OCI-LY1 (cell line): ENCODE results near the gene MROH7.

Source experiments
- H2AFZ ChIP-seq: fragments of 200-600 bp; sonication (generic), shearing (Covaris generic); 2 replicates; pipeline ENCODE4 v1.6.0; 2014; ENCODE audit warnings: antibody characterized with exemption, mild to moderate bottlenecking, low read length
- H3F3A ChIP-seq: fragments of 200-600 bp; sonication (generic), shearing (Covaris generic); 2 replicates; pipeline ENCODE4 v1.6.0; 2014; ENCODE audit warnings: mild to moderate bottlenecking, antibody characterized with exemption, low read length, moderate library complexity; ENCODE audit not compliant: insufficient read depth
- H3K27ac ChIP-seq: fragments of 200-600 bp; sonication (generic); 2 replicates; pipeline ENCODE4 v1.5.1; 2014; ENCODE audit warnings: low read length, mixed run types, mild to moderate bottlenecking, low read depth; ENCODE audit not compliant: poor library complexity, severe bottlenecking
- H3K27me3 ChIP-seq: fragments of 200-600 bp; sonication (generic); 2 replicates; pipeline ENCODE4 v1.6.0; 2014; ENCODE audit warnings: antibody characterized with exemption, mild to moderate bottlenecking, low read length, moderate library complexity; ENCODE audit not compliant: insufficient read depth
- H3K36me3 ChIP-seq: fragments of 200-600 bp; sonication (generic); 2 replicates; pipeline ENCODE4 v1.6.1; 2014; ENCODE audit warnings: mild to moderate bottlenecking, antibody characterized with exemption, low read length, moderate library complexity, mixed read lengths; ENCODE audit not compliant: insufficient read depth
- H3K4me1 ChIP-seq: fragments of 200-600 bp; sonication (generic); 2 replicates; pipeline ENCODE4 v1.5.1; 2014; ENCODE audit warnings: mild to moderate bottlenecking, low read length, moderate library complexity; ENCODE audit not compliant: insufficient read depth, severe bottlenecking
- H3K4me2 ChIP-seq: fragments of 200-600 bp; sonication (generic), shearing (Covaris generic); 2 replicates; pipeline ENCODE4 v1.6.1; 2014; ENCODE audit warnings: low read length
- H3K4me3 ChIP-seq: fragments of 200-600 bp; sonication (generic); 2 replicates; pipeline ENCODE4 v1.5.1; 2014; ENCODE audit warnings: low read length, low read depth, mild to moderate bottlenecking, mixed read lengths; ENCODE audit not compliant: poor library complexity, severe bottlenecking
- H3K79me2 ChIP-seq: fragments of 200-600 bp; shearing (Covaris generic); 2 replicates; pipeline ENCODE4 v1.6.1; 2016; ENCODE audit warnings: mixed run types, low read length, mixed read lengths; ENCODE audit not compliant: insufficient read depth
- H3K9ac ChIP-seq: fragments of 200-600 bp; sonication (generic), shearing (Covaris generic); 2 replicates; pipeline ENCODE4 v1.6.1; 2014; ENCODE audit warnings: mild to moderate bottlenecking, low read length, mixed read lengths
- H3K9me2 ChIP-seq: fragments of 200-600 bp; sonication (generic), shearing (Covaris generic); 2 replicates; pipeline ENCODE4 v1.6.1; 2014; ENCODE audit warnings: low read depth, mild to moderate bottlenecking, low read length, mixed read lengths
- H3K9me3 ChIP-seq: fragments of 200-600 bp; shearing (Covaris generic); 2 replicates; pipeline ENCODE4 v1.6.1; 2014; ENCODE audit warnings: low read length, mixed read lengths
- H4K20me1 ChIP-seq: fragments of 200-600 bp; sonication (generic), shearing (Covaris generic); 2 replicates; pipeline ENCODE4 v1.6.0; 2016; ENCODE audit warnings: mild to moderate bottlenecking, low read length; ENCODE audit not compliant: insufficient read depth
- EZH2 ChIP-seq: fragments of 200-600 bp; sonication (generic), shearing (Covaris generic); IDR thresholded peaks from 2 replicates; pipeline ENCODE4 v1.8.0; 2017; ENCODE audit warnings: borderline replicate concordance, mixed run types, mild to moderate bottlenecking, antibody characterized with exemption, low read length, moderate library complexity, mixed read lengths
- TF ChIP-seq, protein P1 (sequence below): fragments of 200-600 bp; sonication (generic), shearing (Covaris generic); IDR thresholded peaks from 2 replicates; pipeline ENCODE4 v1.5.1; 2017; ENCODE audit warnings: mild to moderate bottlenecking, antibody characterized with exemption, low read length, moderate library complexity, mixed read lengths

Gene MROH7

DNA sequence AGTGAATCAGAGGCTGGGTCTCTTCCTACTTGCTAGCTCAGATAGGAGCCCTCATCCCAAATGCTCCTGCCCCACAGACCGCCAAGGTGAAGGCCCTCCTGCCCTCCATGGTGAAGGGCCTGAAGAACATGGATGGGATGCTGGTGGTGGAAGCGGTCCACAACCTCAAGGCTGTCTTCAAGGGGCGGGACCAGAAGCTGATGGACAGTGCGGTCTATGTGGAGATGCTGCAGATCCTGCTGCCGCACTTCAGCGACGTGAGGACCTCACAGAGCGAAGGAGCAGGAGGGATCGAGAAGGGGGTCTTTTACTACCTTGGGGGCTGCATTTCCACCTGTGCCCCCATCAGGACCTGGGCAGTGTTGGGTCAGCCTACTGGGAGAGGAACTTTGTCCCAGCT, 59.5 kb downstream of the MROH7 start:
- Histone ChIP-seq H3F3A (no peaks in the 10 kb centered on the region), H3K4me1 (no peaks in the 10 kb centered on the region), H3K9me2 (no peaks in the 10 kb centered on the region), H3K9ac (no peak overlapping the region), H2AFZ (no peak overlapping the region), H3K9me3 (no peaks in the 10 kb centered on the region), H4K20me1 (no peaks in the 10 kb centered on the region), H3K4me3 (no peak overlapping the region), H3K4me2 (no peak overlapping the region), H3K27me3 (no peaks in the 10 kb centered on the region), H3K79me2 (no peaks in the 10 kb centered on the region), H3K27ac (no peak overlapping the region), H3K36me3 (no peaks in the 10 kb centered on the region)
- TF ChIP-seq EZH2: no peak
- TF ChIP-seq, protein P1, sequence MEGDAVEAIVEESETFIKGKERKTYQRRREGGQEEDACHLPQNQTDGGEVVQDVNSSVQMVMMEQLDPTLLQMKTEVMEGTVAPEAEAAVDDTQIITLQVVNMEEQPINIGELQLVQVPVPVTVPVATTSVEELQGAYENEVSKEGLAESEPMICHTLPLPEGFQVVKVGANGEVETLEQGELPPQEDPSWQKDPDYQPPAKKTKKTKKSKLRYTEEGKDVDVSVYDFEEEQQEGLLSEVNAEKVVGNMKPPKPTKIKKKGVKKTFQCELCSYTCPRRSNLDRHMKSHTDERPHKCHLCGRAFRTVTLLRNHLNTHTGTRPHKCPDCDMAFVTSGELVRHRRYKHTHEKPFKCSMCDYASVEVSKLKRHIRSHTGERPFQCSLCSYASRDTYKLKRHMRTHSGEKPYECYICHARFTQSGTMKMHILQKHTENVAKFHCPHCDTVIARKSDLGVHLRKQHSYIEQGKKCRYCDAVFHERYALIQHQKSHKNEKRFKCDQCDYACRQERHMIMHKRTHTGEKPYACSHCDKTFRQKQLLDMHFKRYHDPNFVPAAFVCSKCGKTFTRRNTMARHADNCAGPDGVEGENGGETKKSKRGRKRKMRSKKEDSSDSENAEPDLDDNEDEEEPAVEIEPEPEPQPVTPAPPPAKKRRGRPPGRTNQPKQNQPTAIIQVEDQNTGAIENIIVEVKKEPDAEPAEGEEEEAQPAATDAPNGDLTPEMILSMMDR: no peak

DNA sequence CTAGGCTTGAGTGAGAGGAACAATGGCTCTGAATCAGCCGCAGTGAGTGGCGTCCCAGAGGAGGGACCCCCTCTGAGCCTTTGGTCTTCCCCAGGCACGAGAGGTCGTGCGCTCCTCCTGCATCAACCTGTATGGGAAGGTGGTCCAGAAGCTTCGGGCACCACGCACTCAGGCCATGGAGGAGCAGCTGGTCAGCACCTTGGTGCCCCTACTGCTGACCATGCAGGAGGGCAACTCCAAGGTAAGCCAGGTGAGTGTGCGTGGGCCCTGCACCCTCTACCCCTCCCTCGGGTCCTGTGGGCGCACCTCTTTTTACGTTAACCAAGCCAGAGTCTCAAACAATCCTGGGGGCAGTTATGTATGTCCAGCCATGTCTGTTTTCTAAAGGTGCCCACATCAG, 60.4 kb downstream of the MROH7 start:
- Histone ChIP-seq H3K9me3 (no peaks in the 10 kb centered on the region), H2AFZ (no peak overlapping the region), H3K27me3 (no peaks in the 10 kb centered on the region), H3K27ac (no peak overlapping the region), H3K9me2 (no peaks in the 10 kb centered on the region), H3K36me3 (no peaks in the 10 kb centered on the region), H3K79me2 (no peaks in the 10 kb centered on the region), H3K9ac (no peak overlapping the region), H3K4me3 (no peak overlapping the region), H4K20me1 (no peaks in the 10 kb centered on the region), H3K4me2 (no peak overlapping the region), H3F3A (no peaks in the 10 kb centered on the region), H3K4me1 (no peaks in the 10 kb centered on the region)
- TF ChIP-seq, protein P1: no peak
- TF ChIP-seq EZH2: no peak

DNA sequence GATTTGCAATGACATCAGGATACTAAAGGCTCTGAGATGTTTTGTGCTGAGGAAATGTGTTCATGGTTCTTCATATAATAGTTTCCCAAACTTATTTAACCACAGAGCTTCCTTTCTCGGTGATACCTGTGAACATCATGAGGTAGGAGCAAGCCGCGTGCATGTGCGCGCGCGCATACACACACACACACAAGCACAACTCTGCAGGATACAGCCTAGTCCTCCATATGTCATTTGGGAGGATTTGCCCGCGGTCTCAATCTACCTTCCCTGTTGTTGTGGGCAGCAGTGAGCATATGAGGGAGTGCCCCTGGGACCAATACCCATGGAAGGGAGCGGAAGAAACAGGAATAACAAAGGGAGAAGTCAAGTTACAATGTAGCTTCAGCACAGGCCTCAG, 61.9 kb downstream of the MROH7 start:
- no peak for TF ChIP-seq EZH2
- TF ChIP-seq, protein P1: no peak
- no peaks in the 10 kb centered on the region for H3K4me1 ChIP-seq
- no peaks in the 10 kb centered on the region for H3F3A ChIP-seq
- H3K27ac ChIP-seq: no peak overlapping the region
- no peak overlapping the region for H3K4me2 ChIP-seq
- H4K20me1 ChIP-seq: no peaks in the 10 kb centered on the region
- H3K9me3 ChIP-seq: no peaks in the 10 kb centered on the region
- H3K36me3 ChIP-seq: no peaks in the 10 kb centered on the region
- no peaks in the 10 kb centered on the region for H3K9me2 ChIP-seq
- H3K4me3 ChIP-seq: no peak overlapping the region
- no peak overlapping the region for H2AFZ ChIP-seq
- H3K9ac ChIP-seq: no peak overlapping the region
- H3K79me2 ChIP-seq: no peaks in the 10 kb centered on the region
- H3K27me3 ChIP-seq: no peaks in the 10 kb centered on the region
